HCT116 (cell line): Measurements from ENCODE around the gene RAPGEF2. TPM values are rescaled to one million over a fixed set of nuclear protein-coding genes. Genes with fewer than 3 reads are reported as not detected.

ENCODE experiments used
- ATAC-seq: fragments of 200-7000 bp; cut with Tn5 transposase; 2 replicates; pipeline ENCODE4 v1.9.1; 2020; ENCODE audit warnings: mild to moderate bottlenecking, moderate library complexity
- BruUV-seq: library from RNA; stranded (reverse); fragments of 400-500 nt; replicated peaks from 2 replicates; lab custom pipeline; 2021; lab: Mats Ljungman, UMichigan
- CTCF ChIA-PET: fragments of 300-600 bp; sonication (Branson Sonifier 250); formaldehyde crosslinking; loops from one replicate; lab custom pipeline; 2021; ENCODE audit warnings: antibody characterized with exemption; lab: Charles Lee
- POLR2A ChIA-PET: fragments of 300-600, 350-600 bp; sonication (Branson Sonifier 250); formaldehyde crosslinking; loops from one replicate; lab custom pipeline; 2021; ENCODE audit warnings: antibody characterized with exemption; lab: Charles Lee
- RAD21 ChIA-PET, 2 experiments: fragments of 300-600 bp; sonication (Branson Sonifier 250); formaldehyde crosslinking; loops; one replicate each; lab custom pipeline; 2023; ENCODE audit warnings: low total read pairs in 2 of 2; ENCODE audit not compliant: uncharacterized antibody in 2 of 2, unreplicated experiment in 2 of 2, low non-redundant PET in 1 of 2; lab: Charles Lee
- DNase-seq: peaks from one replicate; pipeline ENCODE4 v3.0.0-alpha.2; 2010; ENCODE audit warnings: low read depth, low spot score
- H2AFZ ChIP-seq: fragments of 200-600 bp; shearing (Covaris generic), sonication (generic); 2 replicates; pipeline ENCODE4 v1.6.1; 2017; ENCODE audit warnings: low read depth, mixed run types, mixed read lengths, antibody characterized with exemption, low read length; ENCODE audit not compliant: poor library complexity, severe bottlenecking
- H3K27ac ChIP-seq: 2 replicates; pipeline ENCODE4 v1.5.1; 2012; ENCODE audit warnings: low read depth, low read length
- H3K27me3 ChIP-seq: fragments of 200-600 bp; sonication (generic); 2 replicates; pipeline ENCODE4 v1.6.1; 2016; ENCODE audit warnings: mixed run types, low read length, mixed read lengths; ENCODE audit not compliant: insufficient read depth
- H3K36me3 ChIP-seq, 2 experiments: fragments of 200-500 bp in 1 of 2; fragments of 200-600 bp in 1 of 2; sonication (Bioruptor generic) in 1 of 2; sonication (generic) in 1 of 2; 2 replicates each; pipeline versions ENCODE4 v1.5.1 to v1.6.1; 2014 to 2016; ENCODE audit warnings: low read length in 2 of 2, inconsistent platforms in 1 of 2, mixed read lengths in 1 of 2, mixed run types in 1 of 2; ENCODE audit not compliant: insufficient read depth in 2 of 2, control insufficient read depth in 1 of 2
- H3K4me1 ChIP-seq, 2 experiments: fragments of 200-600 bp in 1 of 2; sonication (generic) in 1 of 2; 2 replicates each; pipeline versions ENCODE4 v1.5.1 to v1.6.1; 2012 to 2017; ENCODE audit warnings: low read length in 2 of 2, inconsistent platforms in 1 of 2, mild to moderate bottlenecking in 1 of 2, mixed read lengths in 1 of 2, mixed run types in 1 of 2, moderate library complexity in 1 of 2; ENCODE audit not compliant: insufficient read depth in 2 of 2, control insufficient read depth in 1 of 2
- H3K4me2 ChIP-seq: fragments of 200-600 bp; sonication (generic); 2 replicates; pipeline ENCODE4 v1.6.1; 2017; ENCODE audit warnings: mixed run types, low read length, mixed read lengths
- H3K4me3 ChIP-seq, 2 experiments: fragments of 200-600 bp in 1 of 2; sonication (generic) in 1 of 2; replicated peaks in 1 of 2; 2 replicates each; pipeline ENCODE4 v1.5.1; 2011 to 2016; ENCODE audit warnings: low read length in 2 of 2, control low read depth in 1 of 2, low read depth in 1 of 2, mild to moderate bottlenecking in 1 of 2, mixed read lengths in 1 of 2, mixed run types in 1 of 2
- H3K79me2 ChIP-seq: fragments of 200-600 bp; sonication (generic); 2 replicates; pipeline ENCODE4 v1.6.1; 2017; ENCODE audit warnings: mild to moderate bottlenecking, mixed run types, low read length, moderate library complexity, mixed read lengths; ENCODE audit not compliant: insufficient read depth
- H3K9ac ChIP-seq: fragments of 200-600 bp; sonication (generic); 2 replicates; pipeline ENCODE4 v1.6.1; 2016; ENCODE audit warnings: low read length, mixed read lengths
- H3K9me2 ChIP-seq: fragments of 200-600 bp; sonication (generic), shearing (Covaris generic); 2 replicates; pipeline ENCODE4 v1.6.1; 2017; ENCODE audit warnings: mixed run types, mild to moderate bottlenecking, moderate library complexity; ENCODE audit not compliant: insufficient read depth
- H3K9me3 ChIP-seq, 2 experiments: fragments of 200-500 bp in 1 of 2; fragments of 200-600 bp in 1 of 2; sonication (Bioruptor generic) in 1 of 2; sonication (generic) in 1 of 2; 2 replicates each; pipeline ENCODE4 v1.6.1; 2014 to 2017; ENCODE audit warnings: low read length in 2 of 2, mixed read lengths in 2 of 2, inconsistent platforms in 1 of 2, low read depth in 1 of 2, mild to moderate bottlenecking in 1 of 2, mixed run types in 1 of 2, moderate library complexity in 1 of 2; ENCODE audit not compliant: control insufficient read depth in 1 of 2, insufficient read depth in 1 of 2
- H4K20me1 ChIP-seq: fragments of 200-600 bp; sonication (generic), shearing (Covaris generic); 2 replicates; pipeline ENCODE4 v1.6.1; 2017; ENCODE audit warnings: mixed run types, mild to moderate bottlenecking, moderate library complexity; ENCODE audit not compliant: insufficient read depth
- FOSL1 ChIP-seq: IDR thresholded peaks from 2 replicates; pipeline ENCODE4 v1.6.1; 2012; ENCODE audit warnings: low read depth
- REST ChIP-seq: IDR thresholded peaks from 2 replicates; pipeline ENCODE4 v1.6.1; 2012; ENCODE audit warnings: low read depth
- TCF7L2 ChIP-seq: IDR thresholded peaks from 2 replicates; pipeline ENCODE4 v1.7.0; 2011; ENCODE audit warnings: borderline replicate concordance, inconsistent platforms; ENCODE audit not compliant: insufficient read depth, insufficient read length; ENCODE audit errors: extremely low read depth
- YY1 ChIP-seq: IDR thresholded peaks from 2 replicates; pipeline ENCODE4 v1.6.1; 2011; ENCODE audit warnings: low read length, low read depth, moderate library complexity, mild to moderate bottlenecking; ENCODE audit not compliant: insufficient replicate concordance; ENCODE audit errors: extremely low read depth
- intact Hi-C: fragments of 100-400 bp; cut with micrococcal nuclease; formaldehyde crosslinking; loops from 2 replicates; pipeline ENCODE4 v1.10.0; 2022
- total RNA-seq: library from RNA; stranded (reverse); gene quantifications from one replicate; pipeline ENCODE4 v1.2.1, GENCODE V29; 2021; ENCODE audit not compliant: unreplicated experiment

RAPGEF2 gene
- total RNA-seq, 1 experiment from 2014 or later: 21.2 TPM

- POLR2A ChIA-PET: no interaction called here
- H3K4me1 ChIP-seq: peaks cover 11 to 16% of the 10 kb centered on the region in 2 experiments; a peak in 3 of 4 replicates
- H3K79me2 ChIP-seq: no peaks in the 10 kb centered on the region; the same call in 1 of the 2 replicates
These were observed 71.0 kb downstream of the RAPGEF2 start for GRCh38 chr4:159173886-159174285.

More at GRCh38 chr4:159173886-159174285, 71.0 kb downstream of the RAPGEF2 start:
- H3K36me3 ChIP-seq: no peaks in the 10 kb centered on the region
- no peak overlapping the region for H3K9ac ChIP-seq
- H3K27ac ChIP-seq: no peak overlapping the region
- intact Hi-C loops: loop anchor here (10.0 kb wide), 1 partner anchor 169 kb away; no protein-coding TSS in a partner anchor
- no peaks in the 10 kb centered on the region for H3K27me3 ChIP-seq
- H4K20me1 ChIP-seq: no peaks in the 10 kb centered on the region
- no peaks in the 10 kb centered on the region for H3K9me2 ChIP-seq
- H3K4me3 ChIP-seq: no peak overlapping the region
- no peak overlapping the region for H3K4me2 ChIP-seq
- DNase-seq (no peak), ATAC-seq (no peak)
- no peak for TF ChIP-seq YY1
- no peak for TF ChIP-seq REST
- TF ChIP-seq FOSL1: no peak
- TF ChIP-seq TCF7L2: no peak
- no peaks in the 10 kb centered on the region for H3K9me3 ChIP-seq
- CTCF ChIA-PET: interaction anchor here (1.5 kb wide), 1 partner anchor 317 kb away, joined by 5 read pairs; no protein-coding TSS in a partner anchor
- no peak overlapping the region for H2AFZ ChIP-seq
- no TSS peak for BruUV-seq
- RAD21 ChIA-PET: no interaction called here
